HEK293 (cell line): Measurements from ENCODE around the gene VWA3A.

ENCODE experiments used
- CTCF ChIA-PET: fragments of 350-600 bp; formaldehyde crosslinking; extraction: SDS; loops from one replicate; lab custom pipeline; 2021; ENCODE audit warnings: antibody characterized with exemption; lab: Yijun Ruan, JAX
- POLR2A ChIA-PET: fragments of 300-600 bp; formaldehyde crosslinking; extraction: SDS; loops from one replicate; lab custom pipeline; 2020; ENCODE audit warnings: antibody characterized with exemption, inconsistent platforms; lab: Yijun Ruan, JAX
- H3K27ac ChIP-seq: fragments of 200-500 bp; sonication (Bioruptor generic); 2 replicates; pipeline ENCODE4 v1.5.1; 2014; ENCODE audit warnings: low read depth, low read length, control low read depth, inconsistent platforms; ENCODE audit errors: extremely low read depth
- H3K36me3 ChIP-seq, 2 experiments: fragments of 200-500 bp in 1 of 2; sonication (Bioruptor generic) in 1 of 2; 1 replicate in 1 of 2; 2 replicates in 1 of 2; pipeline ENCODE4 v1.5.1; 2014 to 2017; ENCODE audit warnings: inconsistent platforms in 2 of 2, low read length in 2 of 2; ENCODE audit not compliant: control insufficient read depth in 2 of 2, insufficient read depth in 1 of 2
- H3K4me1 ChIP-seq: fragments of 200-500 bp; sonication (Bioruptor generic); 2 replicates; pipeline ENCODE4 v1.5.1; 2014; ENCODE audit warnings: mild to moderate bottlenecking, low read length, inconsistent platforms; ENCODE audit not compliant: control insufficient read depth, insufficient read depth
- H3K4me3 ChIP-seq: 2 replicates; pipeline ENCODE4 v1.5.1; 2011; ENCODE audit warnings: low read depth, mild to moderate bottlenecking, control low read depth, low read length, moderate library complexity
- H3K9me3 ChIP-seq: fragments of 200-500 bp; sonication (Bioruptor generic); 2 replicates; pipeline ENCODE4 v1.5.1; 2014; ENCODE audit warnings: low read depth, low read length, inconsistent platforms; ENCODE audit not compliant: control insufficient read depth, insufficient read depth
- KLF8 ChIP-seq: fragments of 450-650 bp; formaldehyde crosslinking; IDR thresholded peaks from 2 replicates; pipeline ENCODE4 v1.5.1; 2016; ENCODE audit warnings: missing biosample characterization, missing genetic modification characterization
- MYNN ChIP-seq: fragments of 450-650 bp; formaldehyde crosslinking; IDR thresholded peaks from 2 replicates; pipeline ENCODE4 v1.5.1; 2016; ENCODE audit warnings: missing biosample characterization, missing genetic modification characterization, borderline replicate concordance
- SALL2 ChIP-seq: fragments of 450-650 bp; formaldehyde crosslinking; IDR thresholded peaks from 2 replicates; pipeline ENCODE4 v1.5.0; 2017; ENCODE audit warnings: missing biosample characterization, mild to moderate bottlenecking, missing genetic modification characterization, borderline replicate concordance
- SCRT1 ChIP-seq: fragments of 450-650 bp; formaldehyde crosslinking; IDR thresholded peaks from 2 replicates; pipeline ENCODE4 v1.5.1; 2016; ENCODE audit warnings: missing biosample characterization, missing genetic modification characterization, borderline replicate concordance
- SCRT2 ChIP-seq: fragments of 450-650 bp; formaldehyde crosslinking; IDR thresholded peaks from 2 replicates; pipeline ENCODE4 v1.5.1; 2016; ENCODE audit warnings: missing biosample characterization, missing genetic modification characterization
- ZBTB7A ChIP-seq: fragments of 450-650 bp; formaldehyde crosslinking; IDR thresholded peaks from 2 replicates; pipeline ENCODE4 v1.5.1; 2016; ENCODE audit warnings: low read depth, missing biosample characterization, missing genetic modification characterization
- ZNF121 ChIP-seq: fragments of 450-650 bp; formaldehyde crosslinking; IDR thresholded peaks from 2 replicates; pipeline ENCODE4 v1.5.1; 2016; ENCODE audit warnings: missing biosample characterization, missing genetic modification characterization
- ZNF184 ChIP-seq: fragments of 450-650 bp; IDR thresholded peaks from 2 replicates; pipeline ENCODE4 v1.5.1; 2018; ENCODE audit warnings: missing biosample characterization, mild to moderate bottlenecking, missing genetic modification characterization
- ZNF292 ChIP-seq: fragments of 450-650 bp; formaldehyde crosslinking; IDR thresholded peaks from 2 replicates; pipeline ENCODE4 v1.5.1; 2016; ENCODE audit warnings: low read depth, missing biosample characterization, missing genetic modification characterization, borderline replicate concordance
- ZNF416 ChIP-seq: fragments of 450-650 bp; formaldehyde crosslinking; IDR thresholded peaks from 2 replicates; pipeline ENCODE4 v1.5.1; 2016; ENCODE audit warnings: missing biosample characterization, missing genetic modification characterization
- ZNF658 ChIP-seq: fragments of 450-650 bp; formaldehyde crosslinking; IDR thresholded peaks from 2 replicates; pipeline ENCODE4; 2016; ENCODE audit warnings: missing biosample characterization, missing genetic modification characterization
- TF ChIP-seq, protein P1 (sequence below): fragments of 450-650 bp; formaldehyde crosslinking; IDR thresholded peaks from 2 replicates; pipeline ENCODE4 v1.5.1; 2016; ENCODE audit warnings: missing biosample characterization, missing genetic modification characterization
- TF ChIP-seq, protein P2 (sequence below): fragments of 450-650 bp; formaldehyde crosslinking; IDR thresholded peaks from 2 replicates; pipeline ENCODE4; 2016; ENCODE audit warnings: missing biosample characterization, missing genetic modification characterization

VWA3A gene

DNA sequence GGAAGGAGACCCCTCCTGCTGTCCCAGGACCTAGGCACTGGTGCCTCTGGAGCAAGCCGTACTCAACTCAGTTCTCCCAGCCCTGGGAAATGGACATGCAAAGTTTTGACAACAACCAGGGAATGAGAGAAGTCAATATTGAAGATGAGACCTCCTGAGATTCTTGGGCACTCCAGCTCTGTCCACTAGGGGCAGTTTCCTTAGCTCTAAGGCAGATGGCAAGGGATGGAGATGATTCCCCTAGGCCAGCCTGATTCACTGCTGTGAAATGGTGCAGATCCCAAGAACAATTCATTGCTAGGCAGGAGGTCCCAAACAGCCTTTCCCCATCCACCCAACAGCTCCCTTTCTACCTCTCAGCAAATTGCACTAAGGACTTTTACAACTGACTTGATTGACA, 49.4 kb downstream of the VWA3A start:
- POLR2A ChIA-PET, result interaction anchor here (0.5 kb wide), 1 partner anchor 1368 kb away, joined by 3 read pairs; no protein-coding TSS in a partner anchor

DNA sequence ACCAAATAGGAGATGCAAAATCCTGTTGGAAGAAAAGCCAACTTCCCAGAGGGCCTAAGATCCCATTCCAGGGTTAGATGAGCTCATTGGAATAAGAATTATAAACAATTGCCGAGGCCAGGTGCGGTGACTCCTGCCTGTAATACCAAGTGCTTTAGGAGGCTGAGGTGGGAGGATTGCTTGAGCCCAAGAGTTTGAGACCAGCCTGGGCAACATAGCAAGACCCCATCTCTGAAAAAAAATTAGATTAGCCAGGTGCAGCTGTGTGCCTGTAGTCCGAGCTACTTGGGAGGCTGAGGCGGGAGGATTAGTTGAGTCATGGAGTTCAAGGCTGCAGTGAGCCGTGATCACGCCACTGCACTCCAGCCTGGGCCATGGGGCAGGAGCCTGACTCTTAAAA, 52.2 kb downstream of the VWA3A start:
- Histone ChIP-seq H3K4me3 (no peak overlapping the region), H3K9me3 (no peaks in the 10 kb centered on the region), H3K4me1 (no peaks in the 10 kb centered on the region), H3K27ac (no peak overlapping the region), H3K36me3 (no peaks in the 10 kb centered on the region)
- ChIA-PET POLR2A (no interaction called here), CTCF (interaction anchor here (1.2 kb wide), 1 partner anchor 9 kb away, joined by 3 read pairs; no protein-coding TSS in a partner anchor)
- TF ChIP-seq ZNF121, result peak; percentile 57; the same call in 1 of the 2 replicates
- no peak for TF ChIP-seq ZNF292 (tag by site-specific recombination)

More for the DNA sequence above, 49.4 kb downstream of the VWA3A start:
- Histone ChIP-seq H3K4me3 (no peak overlapping the region), H3K9me3 (no peaks in the 10 kb centered on the region), H3K4me1 (no peaks in the 10 kb centered on the region)
- CTCF ChIA-PET, result interaction anchor here (0.6 to 1.7 kb wide), 19 partner anchors 9 to 163 kb away, joined by 3 to 10 read pairs (median 4); partner anchors contain the start of gene PDZD9
- TF ChIP-seq, protein P1, sequence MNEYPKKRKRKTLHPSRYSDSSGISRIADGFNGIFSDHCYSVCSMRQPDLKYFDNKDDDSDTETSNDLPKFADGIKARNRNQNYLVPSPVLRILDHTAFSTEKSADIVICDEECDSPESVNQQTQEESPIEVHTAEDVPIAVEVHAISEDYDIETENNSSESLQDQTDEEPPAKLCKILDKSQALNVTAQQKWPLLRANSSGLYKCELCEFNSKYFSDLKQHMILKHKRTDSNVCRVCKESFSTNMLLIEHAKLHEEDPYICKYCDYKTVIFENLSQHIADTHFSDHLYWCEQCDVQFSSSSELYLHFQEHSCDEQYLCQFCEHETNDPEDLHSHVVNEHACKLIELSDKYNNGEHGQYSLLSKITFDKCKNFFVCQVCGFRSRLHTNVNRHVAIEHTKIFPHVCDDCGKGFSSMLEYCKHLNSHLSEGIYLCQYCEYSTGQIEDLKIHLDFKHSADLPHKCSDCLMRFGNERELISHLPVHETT (tag by site-specific recombination), result no peak
- TF ChIP-seq ZBTB7A (tag by site-specific recombination) (no peak), KLF8 (tag by site-specific recombination) (no peak)
- TF ChIP-seq, all 188 proteins: peak for 0
- H3K27ac ChIP-seq, result no peak overlapping the region
- no peaks in the 10 kb centered on the region for H3K36me3 ChIP-seq

DNA sequence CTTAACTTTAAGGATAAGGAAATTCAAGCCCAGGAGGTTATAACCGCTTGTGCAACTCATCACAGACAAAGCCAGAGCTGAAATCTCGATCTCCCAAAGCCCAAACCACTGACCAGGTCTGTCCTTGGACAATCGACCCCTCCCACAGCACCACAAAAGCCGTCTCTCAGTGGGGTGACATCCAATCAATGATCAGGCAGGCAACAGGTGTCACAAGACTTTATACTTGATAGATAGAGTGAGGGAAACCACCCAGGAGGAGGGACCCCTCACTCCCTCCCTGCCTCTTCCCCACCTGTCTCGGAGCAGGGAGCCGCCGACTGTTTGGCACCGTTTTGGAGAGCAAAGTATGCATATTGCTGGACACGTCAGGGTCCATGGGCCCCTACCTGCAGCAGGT, 55.5 kb downstream of the VWA3A start:
- H3K4me1 ChIP-seq, result no peaks in the 10 kb centered on the region
- H3K9me3 ChIP-seq, result no peaks in the 10 kb centered on the region
- no peaks in the 10 kb centered on the region for H3K36me3 ChIP-seq
- POLR2A ChIA-PET, result no interaction called here
- TF ChIP-seq ZNF184 (tag by site-specific recombination), result no peak
- TF ChIP-seq SCRT1 (tag by site-specific recombination), result peak; percentile 62
- TF ChIP-seq SCRT2 (tag by site-specific recombination), result peak; percentile 73
- no peak overlapping the region for H3K4me3 ChIP-seq
- CTCF ChIA-PET, result interaction anchor here (0.6 to 1.7 kb wide), 2 partner anchors 41 to 70 kb away, joined by 3 to 5 read pairs; no protein-coding TSS in a partner anchor
- H3K27ac ChIP-seq, result no peak overlapping the region

DNA sequence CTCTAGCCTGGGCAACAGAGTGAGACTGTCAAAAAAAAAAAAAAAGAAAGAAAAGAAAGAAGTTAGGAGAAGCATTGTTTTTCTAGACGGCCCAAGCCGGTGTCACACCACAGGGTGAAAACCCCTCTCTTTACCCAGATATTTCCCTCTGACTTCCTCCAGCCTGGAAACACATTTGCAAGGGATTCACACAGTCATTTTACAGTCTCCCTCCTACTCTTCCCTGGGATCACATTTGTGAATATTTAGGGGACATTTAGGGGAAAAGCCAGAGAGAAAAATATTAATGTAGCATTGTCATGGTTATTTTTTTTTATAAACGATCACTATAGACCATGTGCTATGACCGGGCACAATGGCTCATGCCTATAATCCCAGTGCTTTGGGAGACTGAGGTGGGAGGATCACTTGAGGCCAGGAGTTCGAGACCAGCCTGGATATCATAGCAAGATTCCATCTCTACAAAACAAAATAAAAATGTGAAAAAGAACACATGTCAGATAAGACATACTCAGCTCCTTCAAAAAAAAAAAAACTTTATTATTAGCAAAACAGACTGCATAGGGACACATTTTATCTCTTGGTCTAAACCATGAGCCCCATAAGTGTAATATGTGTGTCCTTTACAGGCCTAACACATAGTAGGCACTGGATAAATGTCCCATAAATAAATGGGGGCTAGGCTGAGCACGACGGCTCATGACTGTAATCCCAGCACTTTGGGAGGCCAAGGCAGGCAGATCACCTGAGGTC, 59.1 kb downstream of the VWA3A start:
- Histone ChIP-seq H3K36me3 (no peaks in the 10 kb centered on the region), H3K4me3 (no peak overlapping the region), H3K27ac (no peak overlapping the region), H3K9me3 (no peaks in the 10 kb centered on the region), H3K4me1 (no peaks in the 10 kb centered on the region)
- POLR2A ChIA-PET, result no interaction called here
- TF ChIP-seq ZNF416 (tag by site-specific recombination) (no peak), MYNN (tag by site-specific recombination) (no peak), ZNF658 (tag by site-specific recombination) (no peak), SALL2 (tag by site-specific recombination) (no peak)
- TF ChIP-seq, protein P2, sequence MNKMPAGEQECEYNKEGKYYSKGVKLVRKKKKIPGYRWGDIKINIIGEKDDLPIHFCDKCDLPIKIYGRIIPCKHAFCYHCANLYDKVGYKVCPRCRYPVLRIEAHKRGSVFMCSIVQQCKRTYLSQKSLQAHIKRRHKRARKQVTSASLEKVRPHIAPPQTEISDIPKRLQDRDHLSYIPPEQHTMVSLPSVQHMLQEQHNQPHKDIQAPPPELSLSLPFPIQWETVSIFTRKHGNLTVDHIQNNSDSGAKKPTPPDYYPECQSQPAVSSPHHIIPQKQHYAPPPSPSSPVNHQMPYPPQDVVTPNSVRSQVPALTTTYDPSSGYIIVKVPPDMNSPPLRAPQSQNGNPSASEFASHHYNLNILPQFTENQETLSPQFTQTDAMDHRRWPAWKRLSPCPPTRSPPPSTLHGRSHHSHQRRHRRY (tag by site-specific recombination), result no peak
- CTCF ChIA-PET, result interaction anchor here (0.6 to 1.6 kb wide), 2 partner anchors 10 to 443 kb away, joined by 4 to 9 read pairs; no protein-coding TSS in a partner anchor
